Measurements from ENCODE around the gene AATK.

- TF ChIP-seq ARNTL (CRISPR knock-in tag; IDR thresholded peaks at IDR 0.05; ENCODE audit: borderline replicate concordance, low read depth) (no peak), ZNF565 (CRISPR knock-in tag; conservative IDR thresholded peaks at IDR 0.05; ENCODE audit: low read depth) (no peak), GLIS3 (CRISPR knock-in tag; IDR thresholded peaks at IDR 0.05) (no peak), ZFP3 (CRISPR knock-in tag; IDR thresholded peaks at IDR 0.05) (no peak), RARB (CRISPR knock-in tag; IDR thresholded peaks at IDR 0.05) (no peak), OSR1 (CRISPR knock-in tag; IDR thresholded peaks at IDR 0.05) (no peak), ZC3H10 (CRISPR knock-in tag; IDR thresholded peaks at IDR 0.05) (no peak), ZFP30 (CRISPR knock-in tag; IDR thresholded peaks at IDR 0.05) (no peak), ZNF8 (CRISPR knock-in tag; IDR thresholded peaks at IDR 0.05) (no peak), CSDC2 (CRISPR knock-in tag; IDR thresholded peaks at IDR 0.05) (no peak), ZNF70 (CRISPR knock-in tag; IDR thresholded peaks at IDR 0.05) (no peak), PPARA (CRISPR knock-in tag; IDR thresholded peaks at IDR 0.05; ENCODE audit: borderline replicate concordance) (no peak)
- TF ChIP-seq, protein P1, sequence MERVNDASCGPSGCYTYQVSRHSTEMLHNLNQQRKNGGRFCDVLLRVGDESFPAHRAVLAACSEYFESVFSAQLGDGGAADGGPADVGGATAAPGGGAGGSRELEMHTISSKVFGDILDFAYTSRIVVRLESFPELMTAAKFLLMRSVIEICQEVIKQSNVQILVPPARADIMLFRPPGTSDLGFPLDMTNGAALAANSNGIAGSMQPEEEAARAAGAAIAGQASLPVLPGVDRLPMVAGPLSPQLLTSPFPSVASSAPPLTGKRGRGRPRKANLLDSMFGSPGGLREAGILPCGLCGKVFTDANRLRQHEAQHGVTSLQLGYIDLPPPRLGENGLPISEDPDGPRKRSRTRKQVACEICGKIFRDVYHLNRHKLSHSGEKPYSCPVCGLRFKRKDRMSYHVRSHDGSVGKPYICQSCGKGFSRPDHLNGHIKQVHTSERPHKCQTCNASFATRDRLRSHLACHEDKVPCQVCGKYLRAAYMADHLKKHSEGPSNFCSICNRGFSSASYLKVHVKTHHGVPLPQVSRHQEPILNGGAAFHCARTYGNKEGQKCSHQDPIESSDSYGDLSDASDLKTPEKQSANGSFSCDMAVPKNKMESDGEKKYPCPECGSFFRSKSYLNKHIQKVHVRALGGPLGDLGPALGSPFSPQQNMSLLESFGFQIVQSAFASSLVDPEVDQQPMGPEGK (CRISPR knock-in tag; IDR thresholded peaks at IDR 0.05; ENCODE audit: borderline replicate concordance), result no peak
These were observed 97.4 kb downstream of the AATK start for GRCh38 chr17:81068411-81069134.

Data from SK-N-SH treated with all-trans-retinoic acid at 6 μM for 48 hours (cell line).